H9 (cell line): Measurements from ENCODE around the gene TPCN2. TPM values are rescaled to one million over a fixed set of nuclear protein-coding genes. Genes with fewer than 3 reads are reported as not detected.

Source experiments
- DNase-seq: peaks from one replicate; pipeline ENCODE4 v3.0.0-alpha.2; 2017
- H2AFZ ChIP-seq: one replicate; pipeline ENCODE4 v1.6.1; 2013; ENCODE audit warnings: mild to moderate bottlenecking, low read length, control low read depth, moderate library complexity
- H2AK5ac ChIP-seq: 2 replicates; pipeline ENCODE4 v1.6.1; 2013; ENCODE audit warnings: low read length, control low read depth, mixed read lengths; ENCODE audit not compliant: insufficient read length
- H2BK120ac ChIP-seq: one replicate; pipeline ENCODE4 v1.6.1; 2013; ENCODE audit warnings: low read depth, mild to moderate bottlenecking, low read length, control low read depth, inconsistent platforms; ENCODE audit not compliant: poor library complexity, severe bottlenecking
- H2BK12ac ChIP-seq: 2 replicates; pipeline ENCODE4 v1.6.1; 2013; ENCODE audit warnings: low read length, control low read depth, mixed read lengths, low read depth; ENCODE audit not compliant: insufficient read length
- H2BK15ac ChIP-seq: 2 replicates; pipeline ENCODE4 v1.6.1; 2013; ENCODE audit warnings: low read depth, low read length, control low read depth
- H2BK20ac ChIP-seq: one replicate; pipeline ENCODE4 v1.6.1; 2013; ENCODE audit warnings: low read depth, mild to moderate bottlenecking, low read length, control low read depth, inconsistent platforms; ENCODE audit not compliant: poor library complexity, severe bottlenecking
- H2BK5ac ChIP-seq: 2 replicates; pipeline ENCODE4 v1.6.1; 2013; ENCODE audit warnings: low read length, control low read depth, mixed read lengths; ENCODE audit not compliant: insufficient read length
- H3K14ac ChIP-seq: 2 replicates; pipeline ENCODE4 v1.6.1; 2013; ENCODE audit warnings: low read length, control low read depth; ENCODE audit not compliant: insufficient read depth
- H3K18ac ChIP-seq: 2 replicates; pipeline ENCODE4 v1.6.1; 2013; ENCODE audit warnings: low read depth, mild to moderate bottlenecking, mixed read lengths, low read length, control low read depth; ENCODE audit not compliant: insufficient read length
- H3K23ac ChIP-seq: 2 replicates; pipeline ENCODE4 v1.6.1; 2013; ENCODE audit warnings: low read length, control low read depth, mixed read lengths, low read depth; ENCODE audit not compliant: insufficient read length
- H3K23me2 ChIP-seq: 2 replicates; pipeline ENCODE4 v1.6.1; 2013; ENCODE audit warnings: low read depth, mild to moderate bottlenecking, mixed read lengths, low read length, control low read depth; ENCODE audit not compliant: insufficient read length, poor library complexity, severe bottlenecking
- H3K27ac ChIP-seq: 2 replicates; pipeline ENCODE4 v1.5.1; 2013; ENCODE audit warnings: low read length, control low read depth, mixed read lengths, low read depth; ENCODE audit not compliant: insufficient read length
- H3K27me3 ChIP-seq: 2 replicates; pipeline ENCODE4 v1.6.1; 2013; ENCODE audit warnings: low read length, control low read depth, inconsistent platforms; ENCODE audit not compliant: insufficient read depth
- H3K4ac ChIP-seq: 2 replicates; pipeline ENCODE4 v1.6.1; 2013; ENCODE audit warnings: low read depth, mild to moderate bottlenecking, control low read depth, inconsistent platforms, low read length, moderate library complexity
- H3K4me1 ChIP-seq: 2 replicates; pipeline ENCODE4 v1.6.1; 2013; ENCODE audit warnings: low read length, control low read depth, inconsistent platforms; ENCODE audit not compliant: insufficient read depth
- H3K4me2 ChIP-seq: 2 replicates; pipeline ENCODE4 v1.6.1; 2013; ENCODE audit warnings: low read length, control low read depth, mixed read lengths; ENCODE audit not compliant: insufficient read length, insufficient read depth
- H3K56ac ChIP-seq: 2 replicates; pipeline ENCODE4 v1.6.1; 2013; ENCODE audit warnings: low read depth, mild to moderate bottlenecking, mixed read lengths, low read length, control low read depth; ENCODE audit not compliant: insufficient read length
- H3K79me1 ChIP-seq: 2 replicates; pipeline ENCODE4 v1.6.1; 2013; ENCODE audit warnings: low read depth, mild to moderate bottlenecking, moderate library complexity, low read length, control low read depth, inconsistent platforms; ENCODE audit not compliant: insufficient read depth, poor library complexity, severe bottlenecking
- H3K79me2 ChIP-seq: 2 replicates; pipeline ENCODE4 v1.6.1; 2013; ENCODE audit warnings: low read length, control low read depth, inconsistent platforms; ENCODE audit not compliant: insufficient read depth
- H3K9ac ChIP-seq: 2 replicates; pipeline ENCODE4 v1.6.1; 2013; ENCODE audit warnings: low read length, control low read depth, mixed read lengths; ENCODE audit not compliant: insufficient read length; ENCODE audit errors: extremely low read depth
- H3K9me3 ChIP-seq: one replicate; pipeline ENCODE4 v1.6.1; 2013; ENCODE audit warnings: low read depth, low read length, inconsistent platforms; ENCODE audit not compliant: control insufficient read depth
- H3T11ph ChIP-seq: one replicate; pipeline ENCODE4 v1.6.1; 2013; ENCODE audit warnings: mild to moderate bottlenecking, low read length, control low read depth, inconsistent platforms
- H4K20me1 ChIP-seq: one replicate; pipeline ENCODE4 v1.6.1; 2013; ENCODE audit not compliant: control insufficient read depth, insufficient read length, insufficient read depth
- H4K5ac ChIP-seq: 2 replicates; pipeline ENCODE4 v1.6.1; 2013; ENCODE audit warnings: low read depth, mild to moderate bottlenecking, mixed read lengths, low read length, control low read depth; ENCODE audit not compliant: insufficient read length
- H4K8ac ChIP-seq: replicated peaks from 2 replicates; pipeline ENCODE4 v1.6.1; 2013; ENCODE audit warnings: low read length, control low read depth, mixed read lengths, low read depth; ENCODE audit not compliant: insufficient read length
- H4K91ac ChIP-seq: 2 replicates; pipeline ENCODE4 v1.6.1; 2013; ENCODE audit warnings: low read depth, mild to moderate bottlenecking, moderate library complexity, mixed read lengths, low read length, control low read depth; ENCODE audit not compliant: insufficient read length
- H3K27ac Mint-ChIP-seq, 3 experiments: 2 replicates in 2 of 3; 3 replicates in 1 of 3; pipeline ENCODE4 v1.8.0; 2020 to 2021; ENCODE audit warnings: mixed read lengths in 3 of 3, mild to moderate bottlenecking in 1 of 3, moderate library complexity in 1 of 3
- H3K27me3 Mint-ChIP-seq: 2 replicates; pipeline ENCODE4 v1.8.0; 2021; ENCODE audit warnings: low read depth, mild to moderate bottlenecking, moderate library complexity, mixed read lengths
- H3K36me3 Mint-ChIP-seq, 3 experiments: 2 replicates in 2 of 3; 3 replicates in 1 of 3; pipeline ENCODE4 v1.8.0; 2020 to 2021; ENCODE audit warnings: low read depth in 3 of 3, mixed read lengths in 3 of 3; ENCODE audit not compliant: insufficient read depth in 1 of 3
- H3K4me1 Mint-ChIP-seq, 2 experiments: 2 replicates each; pipeline ENCODE4 v1.8.0; 2020; ENCODE audit warnings: mixed read lengths in 2 of 2
- H3K4me3 Mint-ChIP-seq, 2 experiments: 2 replicates in 1 of 2; 3 replicates in 1 of 2; pipeline ENCODE4 v1.8.0; 2020 to 2021; ENCODE audit warnings: mild to moderate bottlenecking in 2 of 2, mixed read lengths in 2 of 2, moderate library complexity in 1 of 2
- H3K9me3 Mint-ChIP-seq, 2 experiments: 2 replicates in 1 of 2; 3 replicates in 1 of 2; pipeline ENCODE4 v1.8.0; 2020; ENCODE audit warnings: mild to moderate bottlenecking in 2 of 2, mixed read lengths in 2 of 2, moderate library complexity in 1 of 2
- CTCF ChIP-seq: fragments of 200-600 bp; sonication (generic); conservative IDR thresholded peaks from 3 replicates; pipeline ENCODE4 v1.8.0; 2021; ENCODE audit warnings: antibody characterized with exemption, mild to moderate bottlenecking
- WGBS: extraction: QIAGEN DNeasy Blood & Tissue Kit; methylation state at CpG from one replicate; pipeline ENCODE4 v1.1.7; 2013; ENCODE audit warnings: missing lambda C conversion rate, low lambda C conversion rate, mixed read lengths; ENCODE audit not compliant: insufficient read length; ENCODE audit errors: extremely low coverage; 5-methylcytosine and 5-hydroxymethylcytosine counted together
- total RNA-seq: library from RNA; stranded (reverse); gene quantifications from 2 replicates; pipeline ENCODE4 v1.2.1, GENCODE V29; 2021

Gene TPCN2
- total RNA-seq, 1 experiment from 2014 or later = 16.8 TPM

- Histone ChIP-seq H4K20me1 (no peaks in the 10 kb centered on the region), H2AK5ac (no peak overlapping the region), H2BK5ac (no peak overlapping the region), H3T11ph (no peak overlapping the region), H3K23ac (no peak overlapping the region), H3K23me2 (peaks cover 22% of the 10 kb centered on the region), H4K8ac (no peak overlapping the region), H3K4me1 (peaks cover 2% of the 10 kb centered on the region; the same call in 1 of the 2 replicates), H3K9ac (no peak overlapping the region), H2AFZ (no peak overlapping the region), H3K79me2 (no peaks in the 10 kb centered on the region), H4K91ac (no peak overlapping the region), H3K79me1 (no peaks in the 10 kb centered on the region), H3K14ac (peak overlapping the region; percentile 67), H3K27me3 (no peaks in the 10 kb centered on the region), H2BK120ac (no peak overlapping the region), H3K18ac (peak overlapping the region; percentile 41), H3K9me3 (no peaks in the 10 kb centered on the region), H3K56ac (no peak overlapping the region), H4K5ac (no peak overlapping the region), H3K4me2 (peak overlapping the region; percentile 16), H2BK12ac (no peak overlapping the region), H3K27ac (no peak overlapping the region), H2BK15ac (no peak overlapping the region), H3K4ac (no peak overlapping the region), H2BK20ac (no peak overlapping the region)
- Mint-ChIP-seq H3K27ac (no peak overlapping the region), H3K27me3 (peaks cover 7% of the 10 kb centered on the region), H3K4me1 (peaks cover 39 to 41% of the 10 kb centered on the region in 2 experiments), H3K9me3 (no peaks in the 10 kb centered on the region), H3K36me3 (peaks cover 0 to 1% (median 0%) of the 10 kb centered on the region in 3 experiments; a peak in 3 of 7 replicates), H3K4me3 (no peak overlapping the region)
- WGBS = no CpG with 5 or more reads among the region's 9 CpGs
- no peak for DNase-seq
- no peak for TF ChIP-seq CTCF
Measured at GRCh38 chr11:69010361-69010891, 38.3 kb upstream of the TPCN2 start.
